Epithelial cell of alveolus of lung (primary cell): ENCODE data around the gene PHF24. TPM values are rescaled to one million over a fixed set of nuclear protein-coding genes. Genes with fewer than 3 reads are reported as not detected.

Source experiments
- total RNA-seq: library from RNA; depleted of rRNA; stranded (reverse); fragments of >200 nt; gene quantifications from 2 replicates; pipeline ENCODE4 v1.2.1, GENCODE V29; 2015

PHF24 gene
- 0.40 TPM in 1 of 2 replicates, not detected in the other for total RNA-seq

GRCh38 chr9:34957492-34958410, at the start of gene PHF24:
Gene PHF24, plus strand, starts transcription at chr9:34958285. Its CDS starts 13,014 bp downstream, at chr9:34971299.

DNA sequence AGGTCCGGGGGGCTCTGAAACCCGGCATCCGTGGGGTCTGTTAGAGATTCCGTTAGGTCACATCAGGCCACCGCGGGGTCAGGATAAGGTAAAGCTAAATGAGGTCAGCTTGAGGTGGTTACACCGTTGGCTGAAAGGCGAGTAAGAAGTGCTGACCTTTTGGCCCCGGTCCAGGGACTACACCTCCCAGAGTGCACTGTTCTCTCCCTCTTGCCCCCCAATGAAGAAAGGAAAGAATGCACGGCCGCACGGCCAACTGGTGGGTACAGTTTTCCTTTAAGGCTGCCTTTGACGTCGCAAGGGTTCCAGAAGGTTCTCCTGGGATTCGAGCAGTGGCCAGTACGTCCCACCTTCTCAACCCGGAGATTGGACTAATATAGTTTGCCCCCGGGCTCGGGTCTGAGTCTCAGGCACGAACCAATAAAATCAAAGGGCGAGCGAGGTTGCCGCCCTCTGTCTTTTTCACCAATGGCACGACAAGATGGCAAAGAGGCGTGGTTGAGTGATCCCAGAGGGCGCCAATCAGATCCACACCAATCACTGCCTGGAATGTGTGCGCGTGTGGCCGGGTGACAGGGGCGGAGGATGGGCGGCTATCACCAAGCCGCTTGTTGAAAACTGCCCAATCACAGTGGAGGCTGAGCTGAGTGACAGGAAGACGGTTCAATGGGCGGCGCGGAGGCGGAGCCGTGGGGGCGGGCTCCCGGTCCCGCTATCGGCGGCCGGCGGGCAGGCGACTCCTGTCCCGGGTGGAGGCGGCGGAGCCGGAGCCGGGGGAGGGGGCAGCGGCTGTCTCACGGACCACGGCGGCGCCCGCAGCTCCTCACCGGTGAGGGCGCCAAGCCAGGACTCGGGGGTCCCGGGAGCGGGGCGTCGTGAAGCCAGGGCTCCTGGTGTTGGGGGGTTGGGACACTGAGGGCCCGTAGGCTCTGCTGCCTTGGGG, 31.2 kb downstream of the PHF24 start, which contains the start of gene DNAJB5:
TSS of gene DNAJB5 (plus strand) at position 743 of the 943 bp plus-strand sequence. CDS start 886 bp downstream, outside the sequence.

Other genes with a start within 250 kb of the PHF24 start
- gene CCL21, start 248.1 kb upstream of the PHF24 start, total RNA-seq: not detected in 2 replicates
- 14.5 and 23.1 TPM in 2 replicates for gene DNAJB5, start 31.5 kb downstream of the PHF24 start, total RNA-seq
- 137 and 313 TPM in 2 replicates for gene VCP, start 114.3 kb downstream of the PHF24 start, total RNA-seq
- gene FANCG, start 121.7 kb downstream of the PHF24 start, total RNA-seq: 18.2 and 22.6 TPM in 2 replicates
- gene PIGO, start 138.3 kb downstream of the PHF24 start, total RNA-seq: 19.3 and 24.2 TPM in 2 replicates
- gene STOML2, start 144.8 kb downstream of the PHF24 start, total RNA-seq: 168 and 195 TPM in 2 replicates
- 19.8 and 25.6 TPM in 2 replicates for gene ATOSB, start 157.6 kb downstream of the PHF24 start, total RNA-seq
- 8.0 and 10.7 TPM in 2 replicates for gene UNC13B, start 203.7 kb downstream of the PHF24 start, total RNA-seq